ENCODE results near the gene SLC41A2.

The SLC41A2 gene

GRCh38 chr12:104974626-104975290, 16.7 kb upstream of the SLC41A2 start:
- peak overlapping the region; percentile 26 for H3K4me3 ChIP-seq (ENCODE audit: low read depth, low read length)
- TF ChIP-seq CTCF (IDR thresholded peaks at IDR 0.05; ENCODE audit: borderline replicate concordance, insufficient read depth, low read depth, low read length) = no peak

GRCh38 chr12:104973250-104973649, 15.2 kb upstream of the SLC41A2 start:
- H3K4me3 ChIP-seq (ENCODE audit: low read depth, low read length) = no peak overlapping the region
- TF ChIP-seq CTCF (IDR thresholded peaks at IDR 0.05; ENCODE audit: borderline replicate concordance, insufficient read depth, low read depth, low read length) = no peak

GRCh38 chr12:104971306-104971705, 13.2 kb upstream of the SLC41A2 start:
- no peak overlapping the region for H3K4me3 ChIP-seq (ENCODE audit: low read depth, low read length)
- TF ChIP-seq CTCF (IDR thresholded peaks at IDR 0.05; ENCODE audit: borderline replicate concordance, insufficient read depth, low read depth, low read length) = no peak

- no peak overlapping the region for H3K4me3 ChIP-seq (ENCODE audit: low read depth, low read length)
Measured at GRCh38 chr12:104969343-104969742, 11.3 kb upstream of the SLC41A2 start.

GRCh38 chr12:104966677-104967076, 8.6 kb upstream of the SLC41A2 start:
- TF ChIP-seq CTCF (IDR thresholded peaks at IDR 0.05; ENCODE audit: borderline replicate concordance, insufficient read depth, low read depth, low read length) = no peak
- no peak overlapping the region for H3K4me3 ChIP-seq (ENCODE audit: low read depth, low read length)

More at GRCh38 chr12:104969343-104969742, 11.3 kb upstream of the SLC41A2 start:
- no peak for TF ChIP-seq CTCF (IDR thresholded peaks at IDR 0.05; ENCODE audit: borderline replicate concordance, insufficient read depth, low read depth, low read length)

GRCh38 chr12:104964856-104965205, 6.7 kb upstream of the SLC41A2 start:
- TF ChIP-seq CTCF (IDR thresholded peaks at IDR 0.05; ENCODE audit: borderline replicate concordance, insufficient read depth, low read depth, low read length) = no peak
- H3K4me3 ChIP-seq (ENCODE audit: low read depth, low read length) = no peak overlapping the region

GRCh38 chr12:104964167-104964855, 6.2 kb upstream of the SLC41A2 start:
- no peak for TF ChIP-seq CTCF (IDR thresholded peaks at IDR 0.05; ENCODE audit: borderline replicate concordance, insufficient read depth, low read depth, low read length)

More at GRCh38 chr12:104964167-104964855, 6.2 kb upstream of the SLC41A2 start:
- no peak overlapping the region for H3K4me3 ChIP-seq (ENCODE audit: low read depth, low read length)

All from GM12875 (cell line).